Subcutaneous abdominal adipose tissue (tissue), 5 donors: ENCODE data around the gene FMN2.

Experiments
- H3K27ac ChIP-seq: one replicate; pipeline ENCODE4 v1.7.0; 2013; ENCODE audit warnings: low read depth, mild to moderate bottlenecking, inconsistent platforms, low read length, moderate library complexity
- H3K27me3 ChIP-seq, 5 donors: one replicate each; pipeline ENCODE4 v1.7.0; 2013; ENCODE audit warnings: low read length in 5 of 5, inconsistent platforms in 1 of 5; ENCODE audit not compliant: control insufficient read depth in 5 of 5, insufficient read depth in 4 of 5
- H3K36me3 ChIP-seq, 5 donors: one replicate each; pipeline ENCODE4 v1.7.0; 2013; ENCODE audit warnings: low read length in 5 of 5; ENCODE audit not compliant: control insufficient read depth in 5 of 5, insufficient read depth in 5 of 5
- H3K4me1 ChIP-seq, 5 donors: one replicate each; pipeline ENCODE4 v1.7.0; 2013; ENCODE audit warnings: low read length in 5 of 5, mild to moderate bottlenecking in 3 of 5, moderate library complexity in 1 of 5; ENCODE audit not compliant: control insufficient read depth in 5 of 5, insufficient read depth in 5 of 5
- H3K4me3 ChIP-seq, 5 donors: one replicate each; pipeline ENCODE4 v1.7.0; 2013; ENCODE audit warnings: low read length in 5 of 5, low read depth in 1 of 5
- H3K9ac ChIP-seq, 5 donors: one replicate each; pipeline ENCODE4 v1.7.0; 2013; ENCODE audit warnings: low read length in 5 of 5, mild to moderate bottlenecking in 4 of 5, moderate library complexity in 3 of 5
- H3K9me3 ChIP-seq, 5 donors: one replicate each; pipeline ENCODE4 v1.7.0; 2013; ENCODE audit warnings: low read length in 5 of 5; ENCODE audit not compliant: control insufficient read depth in 5 of 5
- donor health status: healthy.
- donor health status: healthy.
- donor health status: healthy.
- donor health status: healthy.
- donor health status: healthy.

The FMN2 gene

GRCh38 chr1:240091614-240092300 lies at the start of gene FMN2:
Gene FMN2, plus strand, starts transcription at chr1:240091883. Its CDS starts 227 bp downstream, at chr1:240092110.
- Histone ChIP-seq H3K36me3 (no peaks in the 10 kb centered on the region), H3K27me3 (peaks cover 19 to 42% (median 30%) of the 10 kb centered on the region in 5 donors), H3K4me3 (peak within 1 kb of the TSS in 4 of 5 donors; percentile 22 to 49 (median 40)), H3K4me1 (peaks cover 0 to 21% (median 13%) of the 10 kb centered on the region in 5 donors), H3K9ac (no peak within 1 kb of the TSS), H3K27ac (no peak within 1 kb of the TSS), H3K9me3 (no peaks in the 10 kb centered on the region)

- Histone ChIP-seq H3K27me3 (no peaks in the 10 kb centered on the region), H3K4me3 (no peak overlapping the region), H3K9me3 (no peaks in the 10 kb centered on the region), H3K27ac (no peak overlapping the region), H3K9ac (no peak overlapping the region), H3K36me3 (no peaks in the 10 kb centered on the region), H3K4me1 (no peaks in the 10 kb centered on the region)
These were observed 47.1 kb upstream of the FMN2 start for GRCh38 chr1:240044620-240045019.

- H3K4me1 ChIP-seq: no peaks in the 10 kb centered on the region
- H3K36me3 ChIP-seq: no peaks in the 10 kb centered on the region
- no peaks in the 10 kb centered on the region for H3K9me3 ChIP-seq
- no peak overlapping the region for H3K27ac ChIP-seq
- no peaks in the 10 kb centered on the region for H3K27me3 ChIP-seq
- no peak overlapping the region for H3K4me3 ChIP-seq
- no peak overlapping the region for H3K9ac ChIP-seq
These were observed 45.7 kb upstream of the FMN2 start for GRCh38 chr1:240046000-240046399.

GRCh38 chr1:240054109-240054701 lies 37.5 kb upstream of the FMN2 start:
- H3K36me3 ChIP-seq: no peaks in the 10 kb centered on the region
- no peak overlapping the region for H3K9ac ChIP-seq
- H3K9me3 ChIP-seq: no peaks in the 10 kb centered on the region
- H3K4me3 ChIP-seq: no peak overlapping the region
- H3K27me3 ChIP-seq: no peaks in the 10 kb centered on the region
- no peak overlapping the region for H3K27ac ChIP-seq
- no peaks in the 10 kb centered on the region for H3K4me1 ChIP-seq

GRCh38 chr1:240055936-240056335 lies 35.7 kb upstream of the FMN2 start:
- no peak overlapping the region for H3K27ac ChIP-seq
- no peak overlapping the region for H3K9ac ChIP-seq
- no peaks in the 10 kb centered on the region for H3K27me3 ChIP-seq
- no peak overlapping the region for H3K4me3 ChIP-seq
- no peaks in the 10 kb centered on the region for H3K4me1 ChIP-seq
- H3K36me3 ChIP-seq: no peaks in the 10 kb centered on the region
- H3K9me3 ChIP-seq: no peaks in the 10 kb centered on the region

- Histone ChIP-seq H3K4me3 (no peak overlapping the region), H3K9ac (no peak overlapping the region), H3K27ac (no peak overlapping the region)
These were observed 35.3 kb upstream of the FMN2 start for GRCh38 chr1:240056350-240056749.

GRCh38 chr1:240058049-240058448 lies 33.6 kb upstream of the FMN2 start:
- H3K27ac ChIP-seq: no peak overlapping the region
- H3K4me1 ChIP-seq: no peaks in the 10 kb centered on the region
- H3K9ac ChIP-seq: no peak overlapping the region
- H3K36me3 ChIP-seq: no peaks in the 10 kb centered on the region
- H3K4me3 ChIP-seq: no peak overlapping the region
- H3K9me3 ChIP-seq: no peaks in the 10 kb centered on the region
- no peaks in the 10 kb centered on the region for H3K27me3 ChIP-seq

More at GRCh38 chr1:240056350-240056749, 35.3 kb upstream of the FMN2 start:
- Histone ChIP-seq H3K4me1 (no peaks in the 10 kb centered on the region), H3K36me3 (no peaks in the 10 kb centered on the region), H3K9me3 (no peaks in the 10 kb centered on the region), H3K27me3 (no peaks in the 10 kb centered on the region)

GRCh38 chr1:240068961-240069360 lies 22.7 kb upstream of the FMN2 start:
- Histone ChIP-seq H3K9me3 (no peaks in the 10 kb centered on the region), H3K4me3 (no peak overlapping the region), H3K27ac (no peak overlapping the region), H3K4me1 (peaks cover 0 to 8% (median 0%) of the 10 kb centered on the region in 5 donors), H3K27me3 (no peaks in the 10 kb centered on the region), H3K36me3 (no peaks in the 10 kb centered on the region), H3K9ac (no peak overlapping the region)

- Histone ChIP-seq H3K9ac (no peak overlapping the region), H3K9me3 (no peaks in the 10 kb centered on the region), H3K4me1 (peaks cover 0 to 8% (median 0%) of the 10 kb centered on the region in 5 donors), H3K36me3 (no peaks in the 10 kb centered on the region), H3K27me3 (no peaks in the 10 kb centered on the region), H3K4me3 (no peak overlapping the region), H3K27ac (no peak overlapping the region)
These were observed 21.5 kb upstream of the FMN2 start for GRCh38 chr1:240070188-240070587.

- H3K4me3 ChIP-seq: no peak overlapping the region
- no peak overlapping the region for H3K27ac ChIP-seq
- H3K36me3 ChIP-seq: no peaks in the 10 kb centered on the region
These were observed 18.6 kb upstream of the FMN2 start for GRCh38 chr1:240073097-240073496.

More at GRCh38 chr1:240073097-240073496, 18.6 kb upstream of the FMN2 start:
- peaks cover 0 to 8% (median 0%) of the 10 kb centered on the region in 5 donors for H3K4me1 ChIP-seq
- H3K27me3 ChIP-seq: no peaks in the 10 kb centered on the region
- no peaks in the 10 kb centered on the region for H3K9me3 ChIP-seq
- H3K9ac ChIP-seq: no peak overlapping the region
